ENCODE measurements around the gene NCOA7. TPM values are rescaled to one million over a fixed set of nuclear protein-coding genes. Genes with fewer than 3 reads are reported as not detected.

NCOA7 gene
- total RNA-seq, 1 experiment from 2014 or later = 51.0 TPM

DNA sequence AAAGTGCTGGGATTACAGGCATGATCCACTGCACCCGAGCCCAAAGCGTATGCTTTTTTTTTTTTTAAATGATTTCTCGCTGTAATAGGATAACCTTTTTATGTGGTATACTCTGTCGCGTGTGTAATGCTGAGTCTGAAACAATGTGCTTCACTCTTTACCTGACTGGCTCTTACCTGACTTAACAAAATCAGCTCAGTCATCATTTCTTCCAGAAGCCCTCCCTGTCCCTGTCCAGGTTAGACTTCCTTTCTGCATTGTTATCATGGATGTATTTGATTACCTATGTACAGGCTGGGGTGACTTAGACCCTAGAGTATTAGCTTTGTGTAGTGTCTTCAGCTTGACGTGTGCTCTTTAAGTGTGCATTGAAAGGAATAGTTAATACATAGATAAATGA, 67.1 kb downstream of the NCOA7 start:
- Histone ChIP-seq H3F3A (ENCODE audit: insufficient read depth, low read depth) (peaks cover 15% of the 10 kb centered on the region; the same call in 1 of the 2 replicates), H3K4me1 (replicated peaks; ENCODE audit: insufficient read depth) (peaks cover 25% of the 10 kb centered on the region), H3K9me2 (ENCODE audit: insufficient read depth) (no peaks in the 10 kb centered on the region; the same call in 1 of the 2 replicates), H3K9me3 (ENCODE audit: insufficient read depth, low read depth) (no peaks in the 10 kb centered on the region), H3K4me3 (no peak overlapping the region), H3K36me3 (ENCODE audit: low read depth) (0 out of 2 replicates have a peak, but pooled peaks cover 7% of the 10 kb centered on the region), H4K20me1 (ENCODE audit: insufficient read depth) (0 out of 2 replicates have a peak, but pooled peaks cover 5% of the 10 kb centered on the region), H3K27me3 (ENCODE audit: insufficient read depth, low read depth) (no peaks in the 10 kb centered on the region), H2AFZ (no peak overlapping the region), H3K4me2 (no peak overlapping the region), H3K79me2 (ENCODE audit: low read depth) (peaks cover 13% of the 10 kb centered on the region; the same call in 1 of the 2 replicates), H3K27ac (no peak overlapping the region)
- POLR2A ChIA-PET (ENCODE audit: unreplicated experiment) = no interaction called here
- BruUV-seq (replicated peaks) = no TSS peak
- DNase-seq = no peak
- TF ChIP-seq EZH2 (IDR thresholded peaks at IDR 0.05; ENCODE audit: low read depth) = no peak
- TF ChIP-seq, protein P1, sequence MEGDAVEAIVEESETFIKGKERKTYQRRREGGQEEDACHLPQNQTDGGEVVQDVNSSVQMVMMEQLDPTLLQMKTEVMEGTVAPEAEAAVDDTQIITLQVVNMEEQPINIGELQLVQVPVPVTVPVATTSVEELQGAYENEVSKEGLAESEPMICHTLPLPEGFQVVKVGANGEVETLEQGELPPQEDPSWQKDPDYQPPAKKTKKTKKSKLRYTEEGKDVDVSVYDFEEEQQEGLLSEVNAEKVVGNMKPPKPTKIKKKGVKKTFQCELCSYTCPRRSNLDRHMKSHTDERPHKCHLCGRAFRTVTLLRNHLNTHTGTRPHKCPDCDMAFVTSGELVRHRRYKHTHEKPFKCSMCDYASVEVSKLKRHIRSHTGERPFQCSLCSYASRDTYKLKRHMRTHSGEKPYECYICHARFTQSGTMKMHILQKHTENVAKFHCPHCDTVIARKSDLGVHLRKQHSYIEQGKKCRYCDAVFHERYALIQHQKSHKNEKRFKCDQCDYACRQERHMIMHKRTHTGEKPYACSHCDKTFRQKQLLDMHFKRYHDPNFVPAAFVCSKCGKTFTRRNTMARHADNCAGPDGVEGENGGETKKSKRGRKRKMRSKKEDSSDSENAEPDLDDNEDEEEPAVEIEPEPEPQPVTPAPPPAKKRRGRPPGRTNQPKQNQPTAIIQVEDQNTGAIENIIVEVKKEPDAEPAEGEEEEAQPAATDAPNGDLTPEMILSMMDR (conservative IDR thresholded peaks at IDR 0.05) = no peak
- CTCF ChIA-PET = no interaction called here
- intact Hi-C loops (cut with micrococcal nuclease; ENCODE audit: unreplicated experiment) = no loop called here

DNA sequence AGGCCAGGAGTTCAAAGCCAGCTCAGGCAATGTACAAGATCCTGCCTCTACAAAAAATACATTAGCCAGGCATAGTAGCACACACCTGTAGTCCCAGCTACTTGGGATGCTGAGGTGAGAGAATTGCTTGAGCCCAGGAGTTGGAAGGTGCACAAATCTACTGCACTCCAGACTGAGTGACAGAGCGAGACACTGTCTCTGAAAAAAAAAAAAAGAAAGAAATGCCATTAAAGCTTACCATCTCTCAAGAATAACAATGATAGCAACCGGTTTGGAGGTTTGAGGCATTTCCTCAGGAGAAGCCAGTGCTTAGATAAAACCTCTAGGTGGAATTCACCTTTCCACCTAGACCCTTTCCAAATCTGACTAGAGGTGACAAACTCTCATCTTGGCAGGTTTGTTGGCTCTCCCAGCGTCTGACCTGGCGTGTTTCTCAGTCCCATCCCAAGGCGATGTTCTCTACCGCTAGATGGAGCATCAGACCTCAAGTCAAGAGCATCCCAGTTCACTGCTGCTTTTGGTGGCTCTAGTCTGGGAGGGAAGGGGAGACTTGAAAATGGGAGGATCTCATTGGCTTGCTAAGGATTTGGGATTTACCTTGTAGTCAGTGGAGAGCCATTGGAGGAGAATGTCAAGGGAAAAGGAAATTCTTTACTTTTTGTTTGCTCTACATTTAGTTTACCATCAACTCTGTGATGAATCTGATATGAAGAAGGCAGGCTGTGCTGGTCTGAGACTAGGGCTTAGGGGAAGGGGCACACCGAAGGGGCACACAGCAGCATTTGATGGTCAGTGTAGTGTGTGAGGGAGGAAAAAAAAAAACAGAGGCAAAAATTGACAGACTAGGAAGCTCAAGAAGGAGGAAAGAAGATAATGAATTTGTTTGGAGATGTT, 67.9 kb downstream of the NCOA7 start:
- Histone ChIP-seq H3K79me2 (ENCODE audit: low read depth) (0 out of 2 replicates have a peak, but pooled peaks cover 6% of the 10 kb centered on the region), H3K4me3 (no peak overlapping the region), H3K9me2 (ENCODE audit: insufficient read depth) (no peaks in the 10 kb centered on the region; the same call in 1 of the 2 replicates), H3K27ac (no peak overlapping the region), H2AFZ (no peak overlapping the region), H3K36me3 (ENCODE audit: low read depth) (0 out of 2 replicates have a peak, but pooled peaks cover 7% of the 10 kb centered on the region), H3K4me1 (replicated peaks; ENCODE audit: insufficient read depth) (peaks cover 25% of the 10 kb centered on the region), H3K9me3 (ENCODE audit: insufficient read depth, low read depth) (no peaks in the 10 kb centered on the region), H4K20me1 (ENCODE audit: insufficient read depth) (0 out of 2 replicates have a peak, but pooled peaks cover under 1% of the 10 kb centered on the region), H3K27me3 (ENCODE audit: insufficient read depth, low read depth) (no peaks in the 10 kb centered on the region), H3F3A (ENCODE audit: insufficient read depth, low read depth) (peaks cover 14% of the 10 kb centered on the region; the same call in 1 of the 2 replicates), H3K4me2 (no peak overlapping the region)
- ChIA-PET CTCF (no interaction called here), POLR2A (ENCODE audit: unreplicated experiment) (no interaction called here)
- intact Hi-C loops (cut with micrococcal nuclease; ENCODE audit: unreplicated experiment) = no loop called here
- DNase-seq = peak; percentile 15 to 76
- TF ChIP-seq EZH2 (IDR thresholded peaks at IDR 0.05; ENCODE audit: low read depth) = no peak
- TF ChIP-seq, protein P1 (conservative IDR thresholded peaks at IDR 0.05) = peak; percentile 93
- BruUV-seq (replicated peaks) = no TSS peak

DNA sequence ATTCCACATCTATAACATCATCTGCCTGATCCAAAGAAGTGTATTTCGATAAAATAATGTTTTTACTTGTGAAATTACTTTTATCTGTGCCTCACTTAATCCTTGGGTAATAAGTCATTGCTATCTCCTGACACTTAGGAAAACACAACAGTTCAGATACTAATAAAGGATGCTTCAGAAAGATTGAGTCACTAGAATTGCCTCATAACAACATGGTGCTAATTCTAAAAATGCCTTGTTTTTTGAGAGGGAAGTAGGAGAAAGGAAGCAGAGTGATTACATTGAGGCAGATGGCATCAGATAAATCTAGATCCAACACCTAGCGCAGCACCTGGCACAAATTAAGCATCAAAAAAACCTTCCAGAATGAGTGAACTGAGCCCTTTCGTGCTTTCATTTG, 69.0 kb downstream of the NCOA7 start:
- ChIA-PET POLR2A (ENCODE audit: unreplicated experiment) (no interaction called here), CTCF (no interaction called here)
- Histone ChIP-seq H3K4me1 (replicated peaks; ENCODE audit: insufficient read depth) (peaks cover 17% of the 10 kb centered on the region), H2AFZ (no peak overlapping the region), H3F3A (ENCODE audit: insufficient read depth, low read depth) (peaks cover 14% of the 10 kb centered on the region; the same call in 1 of the 2 replicates), H3K4me3 (no peak overlapping the region), H3K9me3 (ENCODE audit: insufficient read depth, low read depth) (no peaks in the 10 kb centered on the region), H3K36me3 (ENCODE audit: low read depth) (0 out of 2 replicates have a peak, but pooled peaks cover 7% of the 10 kb centered on the region), H3K79me2 (ENCODE audit: low read depth) (0 out of 2 replicates have a peak, but pooled peaks cover 6% of the 10 kb centered on the region), H3K27ac (no peak overlapping the region), H3K4me2 (no peak overlapping the region), H3K27me3 (ENCODE audit: insufficient read depth, low read depth) (no peaks in the 10 kb centered on the region), H3K9me2 (ENCODE audit: insufficient read depth) (no peaks in the 10 kb centered on the region; the same call in 1 of the 2 replicates), H4K20me1 (ENCODE audit: insufficient read depth) (no peaks in the 10 kb centered on the region)
- BruUV-seq (replicated peaks) = no TSS peak
- no peak for DNase-seq
- intact Hi-C loops (cut with micrococcal nuclease; ENCODE audit: unreplicated experiment) = loop anchor here (2.0 kb wide), 1 partner anchor 13 kb away; no protein-coding TSS in a partner anchor
- TF ChIP-seq, protein P1 (conservative IDR thresholded peaks at IDR 0.05) = no peak
- TF ChIP-seq EZH2 (IDR thresholded peaks at IDR 0.05; ENCODE audit: low read depth) = no peak

Measured in PC-9 (cell line).